ENCODE data around the gene MAPK11. TPM values are rescaled to one million over a fixed set of nuclear protein-coding genes. Genes with fewer than 3 reads are reported as not detected.
A peak's percentile ranks its signal among the peaks of the same experiment; 100 is the strongest.

MAPK11 gene
- total and polyA plus RNA-seq, 9 donors: 0.92 to 31.6 (median 12.0) TPM

DNA sequence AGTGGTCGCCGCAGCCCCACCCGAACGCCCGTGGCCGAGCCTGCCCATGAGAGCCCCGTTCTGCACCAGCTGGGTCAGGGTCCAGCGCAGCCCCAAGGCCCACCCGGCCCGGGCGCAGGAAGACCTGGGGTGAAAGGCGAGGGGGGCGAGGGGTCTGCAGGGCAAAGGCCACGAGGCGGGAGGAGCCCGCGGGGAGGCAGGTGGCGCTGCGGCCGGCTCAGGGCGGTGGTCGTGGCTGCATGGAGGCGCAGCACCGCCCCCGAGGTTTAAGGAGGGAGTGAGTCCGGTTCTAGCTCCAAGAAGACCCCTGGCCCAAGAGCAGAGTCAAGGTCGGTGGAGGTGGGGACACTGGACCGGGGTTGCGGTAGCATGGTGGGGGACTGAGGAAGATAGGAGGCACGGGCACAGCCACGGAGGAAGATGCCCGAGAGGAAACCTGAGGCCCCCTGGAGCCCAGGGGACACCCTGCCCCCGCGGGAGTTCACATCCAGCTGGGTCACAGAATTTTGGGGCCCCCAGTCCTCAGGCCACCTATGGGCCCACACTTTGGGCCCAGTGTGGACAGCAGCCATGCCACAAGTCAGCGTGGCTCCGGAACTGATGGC, 18.6 kb downstream of the MAPK11 start:
- H3K9me3 ChIP-seq: no peaks in the 10 kb centered on the region
- no peak for DNase-seq
- H3K27ac ChIP-seq: peak overlapping the region; percentile 2 to 44
- no peak for TF ChIP-seq POLR2A (IDR thresholded peaks at IDR 0.05)
- no peak for TF ChIP-seq EP300 (IDR thresholded peaks at IDR 0.05)
- TF ChIP-seq, protein P1, sequence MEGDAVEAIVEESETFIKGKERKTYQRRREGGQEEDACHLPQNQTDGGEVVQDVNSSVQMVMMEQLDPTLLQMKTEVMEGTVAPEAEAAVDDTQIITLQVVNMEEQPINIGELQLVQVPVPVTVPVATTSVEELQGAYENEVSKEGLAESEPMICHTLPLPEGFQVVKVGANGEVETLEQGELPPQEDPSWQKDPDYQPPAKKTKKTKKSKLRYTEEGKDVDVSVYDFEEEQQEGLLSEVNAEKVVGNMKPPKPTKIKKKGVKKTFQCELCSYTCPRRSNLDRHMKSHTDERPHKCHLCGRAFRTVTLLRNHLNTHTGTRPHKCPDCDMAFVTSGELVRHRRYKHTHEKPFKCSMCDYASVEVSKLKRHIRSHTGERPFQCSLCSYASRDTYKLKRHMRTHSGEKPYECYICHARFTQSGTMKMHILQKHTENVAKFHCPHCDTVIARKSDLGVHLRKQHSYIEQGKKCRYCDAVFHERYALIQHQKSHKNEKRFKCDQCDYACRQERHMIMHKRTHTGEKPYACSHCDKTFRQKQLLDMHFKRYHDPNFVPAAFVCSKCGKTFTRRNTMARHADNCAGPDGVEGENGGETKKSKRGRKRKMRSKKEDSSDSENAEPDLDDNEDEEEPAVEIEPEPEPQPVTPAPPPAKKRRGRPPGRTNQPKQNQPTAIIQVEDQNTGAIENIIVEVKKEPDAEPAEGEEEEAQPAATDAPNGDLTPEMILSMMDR (IDR thresholded peaks at IDR 0.05): no peak
- peak overlapping the region; percentile 57 for H3K4me3 ChIP-seq
- peaks cover 7% of the 10 kb centered on the region for H3K4me1 ChIP-seq (ENCODE audit: insufficient read depth)
- intact Hi-C loops (cut with DNase I): loop anchor here in 3 of 4 donors (5.0 to 10.0 kb wide), 2 partner anchors 91 to 273 kb away; partner anchors contain the start of genes PPP6R2 (in 2 of the 3) and SCO2 (in 1 of the 3)
- H3K36me3 ChIP-seq: no peaks in the 10 kb centered on the region
- no peaks in the 10 kb centered on the region for H3K27me3 ChIP-seq
- WGBS, 3 donors: 13 to 20% (median 16%) methylated on average over 33 to 36 of the region's 36 CpGs

- intact Hi-C loops (cut with DNase I): loop anchor here in 3 of 4 donors (5.0 to 10.0 kb wide), 2 partner anchors 91 to 274 kb away; partner anchors contain the start of genes PPP6R2 (in 2 of the 3) and SCO2 (in 1 of the 3)
- peak; percentile 75 to 88 (median 81) for DNase-seq
- Histone ChIP-seq H3K9me3 (no peaks in the 10 kb centered on the region), H3K27me3 (no peaks in the 10 kb centered on the region), H3K4me3 (peak within 1 kb of the TSS; percentile 57), H3K4me1 (ENCODE audit: insufficient read depth) (peaks cover 7% of the 10 kb centered on the region), H3K27ac (peak within 1 kb of the TSS; percentile 2 to 44), H3K36me3 (no peaks in the 10 kb centered on the region)
- 1% methylated on average over 59 to 81 of the region's 81 CpGs for WGBS, 3 donors
- TF ChIP-seq EP300 (IDR thresholded peaks at IDR 0.05): no peak
- TF ChIP-seq, protein P1 (IDR thresholded peaks at IDR 0.05): no peak
- no peak for TF ChIP-seq POLR2A (IDR thresholded peaks at IDR 0.05)
These were observed 19.4 kb downstream of the MAPK11 start, which contains the start of gene HDAC10 for GRCh38 chr22:50250555-50251476. TSS of gene HDAC10 (minus strand) at chr22:50251265. CDS start at chr22:50251032, 233 bp downstream.

DNA sequence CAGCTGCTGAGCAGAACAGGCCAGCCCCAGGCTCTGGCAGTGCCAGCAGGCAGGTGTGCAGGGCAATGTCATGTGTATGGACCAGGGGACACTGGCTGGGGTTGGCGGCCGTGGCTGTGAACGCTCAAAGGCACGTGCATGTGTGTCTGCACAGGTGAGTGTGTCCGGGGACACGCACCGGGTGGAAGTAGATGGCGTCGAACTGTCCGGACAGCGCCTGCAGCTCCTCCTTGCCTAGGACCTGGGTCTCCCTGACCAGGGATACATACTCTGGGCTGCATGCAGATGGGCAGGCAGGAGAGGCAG, 20.0 kb downstream of the MAPK11 start:
- WGBS, 3 donors: 55 to 70% (median 63%) methylated on average over 11 of the region's 11 CpGs
- TF ChIP-seq, protein P1 (IDR thresholded peaks at IDR 0.05): no peak
- TF ChIP-seq POLR2A (IDR thresholded peaks at IDR 0.05) (no peak), EP300 (IDR thresholded peaks at IDR 0.05) (no peak)
- H3K27ac ChIP-seq: no peak overlapping the region
- DNase-seq: no peak
- intact Hi-C loops (cut with DNase I): loop anchor here in 3 of 4 donors (5.0 to 10.0 kb wide), 2 partner anchors 92 to 275 kb away; partner anchors contain the start of genes PPP6R2 (in 2 of the 3) and SCO2 (in 1 of the 3)
- no peaks in the 10 kb centered on the region for H3K36me3 ChIP-seq
- H3K4me1 ChIP-seq (ENCODE audit: insufficient read depth): peaks cover 11% of the 10 kb centered on the region
- H3K27me3 ChIP-seq: no peaks in the 10 kb centered on the region
- no peaks in the 10 kb centered on the region for H3K9me3 ChIP-seq
- peak overlapping the region; percentile 57 for H3K4me3 ChIP-seq

All from ovary (tissue), 9 donors.